CD14-positive monocyte (primary cell): ENCODE data around the gene SPATA31E1. TPM values are rescaled to one million over a fixed set of nuclear protein-coding genes. Genes with fewer than 3 reads are reported as not detected.
A peak's percentile ranks its signal among the peaks of the same experiment; 100 is the strongest.

Source experiments
- DNase-seq, 3 donors: peaks; one replicate each; pipeline ENCODE4 v3.0.0-alpha.2; 2011 to 2022
- H2AFZ ChIP-seq: 2 replicates; pipeline ENCODE4 v1.6.0; 2012; ENCODE audit warnings: mild to moderate bottlenecking, low read depth, low read length, inconsistent platforms; ENCODE audit not compliant: insufficient read depth, poor library complexity, severe bottlenecking
- H3K27ac ChIP-seq, 2 donors: 1 replicate in 1 of 2; 2 replicates in 1 of 2; pipeline ENCODE4 v1.5.1; 2012 to 2013; ENCODE audit warnings: low read length in 2 of 2, control low read depth in 1 of 2, inconsistent platforms in 1 of 2, low read depth in 1 of 2, mild to moderate bottlenecking in 1 of 2
- H3K27me3 ChIP-seq, 2 donors: one replicate each; pipeline versions ENCODE4 v1.6.0 to v1.6.1; 2011 to 2013; ENCODE audit warnings: low read length in 2 of 2; ENCODE audit not compliant: control insufficient read depth in 2 of 2, insufficient read depth in 2 of 2
- H3K36me3 ChIP-seq, 2 donors: replicated peaks in 1 of 2; 1 replicate in 1 of 2; 2 replicates in 1 of 2; pipeline versions ENCODE4 v1.5.1 to v1.6.1; 2012 to 2013; ENCODE audit warnings: low read length in 2 of 2, control low read depth in 1 of 2, inconsistent platforms in 1 of 2, mild to moderate bottlenecking in 1 of 2; ENCODE audit not compliant: insufficient read depth in 2 of 2, control insufficient read depth in 1 of 2
- H3K4me1 ChIP-seq, 2 donors: 1 replicate in 1 of 2; 2 replicates in 1 of 2; pipeline versions ENCODE4 v1.5.1 to v1.6.1; 2012 to 2013; ENCODE audit warnings: low read length in 2 of 2, control low read depth in 1 of 2, inconsistent platforms in 1 of 2, mild to moderate bottlenecking in 1 of 2, moderate library complexity in 1 of 2; ENCODE audit not compliant: insufficient read depth in 2 of 2, control insufficient read depth in 1 of 2
- H3K4me2 ChIP-seq: replicated peaks from 2 replicates; pipeline ENCODE3; 2012; ENCODE audit warnings: low read length, moderate library complexity, mild to moderate bottlenecking; ENCODE audit not compliant: poor library complexity, severe bottlenecking; ENCODE audit errors: extremely low read depth
- H3K4me3 ChIP-seq, 3 experiments: fragments of 200-600 bp in 1 of 3; sonication (generic) in 1 of 3; replicated peaks in 1 of 3; 1 replicate in 2 of 3; 2 replicates in 1 of 3; pipeline ENCODE4 v1.5.1; 2011 to 2013; ENCODE audit warnings: low read length in 3 of 3, mild to moderate bottlenecking in 3 of 3, control low read depth in 2 of 3, low read depth in 2 of 3, inconsistent platforms in 1 of 3, moderate library complexity in 1 of 3
- H3K79me2 ChIP-seq: 2 replicates; pipeline ENCODE4 v1.6.0; 2012; ENCODE audit warnings: mild to moderate bottlenecking, control low read depth, inconsistent platforms, low read length, moderate library complexity; ENCODE audit not compliant: insufficient read depth
- H3K9ac ChIP-seq: 2 replicates; pipeline ENCODE4 v1.6.0; 2017; ENCODE audit warnings: low read length, mild to moderate bottlenecking; ENCODE audit not compliant: insufficient read depth, poor library complexity, severe bottlenecking
- H3K9me3 ChIP-seq, 2 donors: replicated peaks in 1 of 2; 1 replicate in 1 of 2; 2 replicates in 1 of 2; pipeline versions ENCODE4 v1.5.1 to v1.6.1; 2012 to 2013; ENCODE audit warnings: low read length in 2 of 2, control low read depth in 1 of 2; ENCODE audit not compliant: control insufficient read depth in 1 of 2, insufficient read depth in 1 of 2
- H4K20me1 ChIP-seq: 2 replicates; pipeline ENCODE4 v1.6.0; 2012; ENCODE audit warnings: mild to moderate bottlenecking, low read length, control low read depth, moderate library complexity; ENCODE audit not compliant: insufficient read depth
- H3K27ac Mint-ChIP-seq, 7 donors: one replicate each; pipeline ENCODE4 v1.8.0; 2020; ENCODE audit warnings: mild to moderate bottlenecking in 7 of 7, mixed read lengths in 7 of 7, moderate library complexity in 6 of 7, inconsistent platforms in 2 of 7
- H3K27me3 Mint-ChIP-seq, 3 donors: one replicate each; pipeline ENCODE4 v1.8.0; 2021 to 2022; ENCODE audit warnings: low read depth in 3 of 3, mild to moderate bottlenecking in 3 of 3, mixed read lengths in 3 of 3, moderate library complexity in 3 of 3, inconsistent platforms in 1 of 3
- H3K36me3 Mint-ChIP-seq, 2 donors: one replicate each; pipeline ENCODE4 v1.8.0; 2020; ENCODE audit warnings: mixed read lengths in 2 of 2, inconsistent platforms in 1 of 2, mild to moderate bottlenecking in 1 of 2
- H3K4me1 Mint-ChIP-seq: one replicate; pipeline ENCODE4 v1.8.0; 2020; ENCODE audit warnings: mild to moderate bottlenecking, mixed read lengths
- H3K4me3 Mint-ChIP-seq, 2 donors: one replicate each; pipeline ENCODE4 v1.8.0; 2020; ENCODE audit warnings: mild to moderate bottlenecking in 2 of 2, mixed read lengths in 2 of 2, moderate library complexity in 1 of 2
- H3K9me3 Mint-ChIP-seq, 7 donors: one replicate each; pipeline ENCODE4 v1.8.0; 2020 to 2022; ENCODE audit warnings: mixed read lengths in 7 of 7, mild to moderate bottlenecking in 6 of 7, moderate library complexity in 6 of 7, inconsistent platforms in 2 of 7
- CTCF ChIP-seq: fragments of 200-600 bp; IDR thresholded peaks from one replicate; pipeline ENCODE4 v1.8.0; 2022; ENCODE audit warnings: antibody characterized with exemption, mild to moderate bottlenecking
- WGBS: methylation state at CpG from one replicate; pipeline ENCODE4 v1.1.5; 2013; ENCODE audit warnings: missing lambda C conversion rate; ENCODE audit not compliant: insufficient coverage; 5-methylcytosine and 5-hydroxymethylcytosine counted together
- intact Hi-C, 2 donors: fragments of 100-400 bp; cut with micrococcal nuclease; formaldehyde crosslinking; loops; one replicate each; pipeline versions ENCODE4 v1.15.0 to v1.15.1; 2023
- polyA plus RNA-seq, 3 donors: library from polyadenylated mRNA; depleted of rRNA in 1 of 3; unstranded in 2 of 3; stranded (reverse) in 1 of 3; fragments of 300-500 nt in 2 of 3; fragments of >200 nt in 1 of 3; fragmentation: Illumina TruSeq in 2 of 3; gene quantifications; 1 replicate in 2 of 3; 2 replicates in 1 of 3; pipeline ENCODE4 v1.2.3, GENCODE V29; 2012 to 2021

The SPATA31E1 gene
- polyA plus RNA-seq, 3 donors = 0.01 TPM; not detected in 2

DNA sequence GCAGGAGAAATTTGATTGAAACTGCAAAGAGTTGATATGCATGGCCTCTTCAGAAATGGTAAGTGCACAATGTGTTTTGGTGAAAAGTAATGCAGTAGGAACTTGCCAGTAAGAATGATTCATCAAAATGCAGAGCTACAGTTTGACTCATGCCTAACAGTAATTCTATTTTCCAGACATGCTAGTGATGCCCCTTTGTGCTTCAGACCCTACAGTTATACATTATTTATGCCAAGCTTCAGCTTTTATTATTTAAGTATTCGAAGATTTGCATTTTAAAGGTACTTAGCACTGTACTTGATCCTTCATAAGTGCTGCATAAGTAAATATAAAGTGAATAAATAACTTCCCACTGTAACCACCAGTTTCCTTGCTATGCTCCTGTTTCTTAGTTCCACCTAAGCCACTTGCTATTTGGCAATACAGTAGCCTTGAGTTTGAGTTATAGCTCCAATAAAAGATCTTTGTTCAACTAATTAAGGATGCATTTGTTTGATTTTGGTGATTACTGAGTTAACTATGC is 3.6 kb upstream of the SPATA31E1 start:
- Mint-ChIP-seq H3K27me3 (peaks cover 0 to 3% (median 2%) of the 10 kb centered on the region in 3 donors), H3K27ac (no peak overlapping the region), H3K36me3 (no peaks in the 10 kb centered on the region), H3K4me3 (no peak overlapping the region), H3K4me1 (no peaks in the 10 kb centered on the region), H3K9me3 (peaks cover 0 to 8% (median 2%) of the 10 kb centered on the region in 7 donors)
- H3K4me3 ChIP-seq = no peak overlapping the region
- no CpG with 5 or more reads among the region's 1 CpG for WGBS
- no peak overlapping the region for H3K27ac ChIP-seq
- no peaks in the 10 kb centered on the region for H3K36me3 ChIP-seq
- H3K27me3 ChIP-seq = no peaks in the 10 kb centered on the region
- intact Hi-C loops = no loop called here
- H4K20me1 ChIP-seq = no peaks in the 10 kb centered on the region
- TF ChIP-seq CTCF = no peak
- H3K9ac ChIP-seq = no peak overlapping the region
- H3K4me2 ChIP-seq = no peak overlapping the region
- H3K79me2 ChIP-seq = no peaks in the 10 kb centered on the region
- no peak overlapping the region for H2AFZ ChIP-seq
- no peaks in the 10 kb centered on the region for H3K9me3 ChIP-seq
- DNase-seq = peak in 1 of 3 donors; percentile 2
- H3K4me1 ChIP-seq = no peaks in the 10 kb centered on the region

- Mint-ChIP-seq H3K36me3 (no peaks in the 10 kb centered on the region), H3K9me3 (peaks cover 0 to 8% (median 2%) of the 10 kb centered on the region in 7 donors), H3K4me1 (no peaks in the 10 kb centered on the region), H3K27me3 (peaks cover under 1 to 7% (median 2%) of the 10 kb centered on the region in 3 donors), H3K27ac (no peak overlapping the region), H3K4me3 (no peak overlapping the region)
- Histone ChIP-seq H2AFZ (no peak overlapping the region), H3K27me3 (no peaks in the 10 kb centered on the region), H3K9me3 (no peaks in the 10 kb centered on the region), H3K4me2 (no peak overlapping the region), H3K36me3 (no peaks in the 10 kb centered on the region), H3K9ac (no peak overlapping the region), H4K20me1 (no peaks in the 10 kb centered on the region), H3K27ac (no peak overlapping the region), H3K4me3 (no peak overlapping the region), H3K4me1 (no peaks in the 10 kb centered on the region), H3K79me2 (no peaks in the 10 kb centered on the region)
- DNase-seq = no peak
- intact Hi-C loops = no loop called here
- WGBS = 94% methylated on average over 4 of the region's 8 CpGs
- TF ChIP-seq CTCF = no peak
These were observed 2.6 kb upstream of the SPATA31E1 start for GRCh38 chr9:87880116-87880515.
